ENCODE data around the gene CDH4.

DNA sequence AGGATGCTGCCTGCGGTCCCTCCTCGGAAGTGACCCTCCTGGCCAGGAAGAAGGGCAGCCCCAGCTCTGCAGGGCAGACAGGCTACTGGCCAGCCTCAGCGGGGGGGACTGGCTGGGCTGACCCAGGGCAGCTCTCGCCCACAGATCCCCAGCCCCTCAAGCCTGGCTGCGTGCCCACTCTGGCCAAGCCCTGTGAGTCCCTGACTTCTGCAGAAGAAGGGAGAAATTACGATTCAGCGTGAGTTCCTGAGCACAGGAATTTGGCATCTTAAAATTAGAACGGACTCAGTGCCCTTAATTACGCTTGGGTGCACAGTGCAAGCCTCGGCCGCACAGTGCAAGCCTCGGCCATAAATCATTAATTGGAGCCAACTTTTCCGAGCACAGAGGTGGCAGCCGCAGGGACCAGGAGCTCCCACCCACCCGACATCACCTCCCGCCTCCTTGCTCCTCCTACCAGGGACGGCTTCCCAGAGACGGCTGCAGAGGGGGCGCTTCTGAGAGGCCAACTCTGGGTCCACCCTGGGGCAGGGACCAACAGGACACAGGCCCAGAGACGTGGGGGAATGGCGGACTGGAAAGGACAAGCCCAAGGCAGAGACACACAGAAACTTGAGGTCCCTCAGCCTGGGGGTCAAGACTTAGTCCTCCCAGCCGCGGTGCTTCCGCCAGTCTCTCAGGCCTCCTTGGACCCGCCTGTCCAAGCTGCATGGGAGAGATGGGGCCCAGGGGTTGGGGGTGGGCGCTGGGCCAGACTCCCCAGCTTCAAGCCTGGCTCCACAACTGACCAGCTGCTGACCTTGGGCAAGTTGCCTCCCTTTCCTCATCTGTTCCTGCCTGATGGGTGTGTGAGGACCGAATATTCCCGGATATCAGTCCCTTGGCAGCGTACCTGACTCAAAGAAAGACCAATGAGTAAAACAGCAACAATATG is 648.2 kb downstream of the CDH4 start:
- TF ChIP-seq CTCF (tag by site-specific recombination; IDR thresholded peaks at IDR 0.05) (no peak), TRIM28 (IDR thresholded peaks at IDR 0.05; ENCODE audit: borderline replicate concordance, low read length) (no peak), ZNF324 (tag by site-specific recombination; IDR thresholded peaks at IDR 0.05) (no peak), ZNF274 (IDR thresholded peaks at IDR 0.05; ENCODE audit: low read length) (no peak), ZNF274 (tag by site-specific recombination; IDR thresholded peaks at IDR 0.05; ENCODE audit: borderline replicate concordance) (no peak), TCF7L2 (IDR thresholded peaks at IDR 0.05; ENCODE audit: borderline replicate concordance, low read depth, low read length) (no peak), ZNF776 (tag by site-specific recombination; IDR thresholded peaks at IDR 0.05; ENCODE audit: borderline replicate concordance) (no peak), ZNF549 (tag by site-specific recombination; IDR thresholded peaks at IDR 0.05) (no peak), KLF16 (tag by site-specific recombination; IDR thresholded peaks at IDR 0.05) (no peak)
- TF ChIP-seq, protein P1, sequence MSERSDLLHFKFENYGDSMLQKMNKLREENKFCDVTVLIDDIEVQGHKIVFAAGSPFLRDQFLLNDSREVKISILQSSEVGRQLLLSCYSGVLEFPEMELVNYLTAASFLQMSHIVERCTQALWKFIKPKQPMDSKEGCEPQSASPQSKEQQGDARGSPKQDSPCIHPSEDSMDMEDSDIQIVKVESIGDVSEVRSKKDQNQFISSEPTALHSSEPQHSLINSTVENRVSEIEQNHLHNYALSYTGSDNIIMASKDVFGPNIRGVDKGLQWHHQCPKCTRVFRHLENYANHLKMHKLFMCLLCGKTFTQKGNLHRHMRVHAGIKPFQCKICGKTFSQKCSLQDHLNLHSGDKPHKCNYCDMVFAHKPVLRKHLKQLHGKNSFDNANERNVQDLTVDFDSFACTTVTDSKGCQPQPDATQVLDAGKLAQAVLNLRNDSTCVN (tag by site-specific recombination; optimal IDR thresholded peaks at IDR 0.05): no peak
